ENCODE results near the gene PPP1R14D.

The PPP1R14D gene

GRCh38 chr15:40852529-40852928, 24.0 kb upstream of the PPP1R14D start:
- no peak for DNase-seq (ENCODE audit: low read depth)

- no peak for DNase-seq (ENCODE audit: low read depth)
These were observed 22.1 kb upstream of the PPP1R14D start for GRCh38 chr15:40850576-40851112.

- DNase-seq (ENCODE audit: low read depth) = peak; percentile 48
These were observed 18.9 kb upstream of the PPP1R14D start for GRCh38 chr15:40847223-40847961.

GRCh38 chr15:40846841-40847222, 18.3 kb upstream of the PPP1R14D start:
- DNase-seq (ENCODE audit: low read depth) = peak; percentile 16

GRCh38 chr15:40845511-40846284, 17.2 kb upstream of the PPP1R14D start:
- peak; percentile 17 for DNase-seq (ENCODE audit: low read depth)

- no peak for DNase-seq (ENCODE audit: low read depth)
These were observed 16.5 kb upstream of the PPP1R14D start for GRCh38 chr15:40845036-40845435.

GRCh38 chr15:40844696-40845030, 16.2 kb upstream of the PPP1R14D start:
- DNase-seq (ENCODE audit: low read depth) = peak; percentile 31

- DNase-seq (ENCODE audit: low read depth) = peak; percentile 16
These were observed 15.6 kb upstream of the PPP1R14D start, which contains the start of gene SPINT1 for GRCh38 chr15:40843885-40844695. SPINT1 (plus strand) TSS chr15:40844048; CDS start chr15:40844555, 507 bp downstream.

- DNase-seq (ENCODE audit: low read depth) = no peak
These were observed 14.9 kb upstream of the PPP1R14D start for GRCh38 chr15:40843261-40843884.

- no peak for DNase-seq (ENCODE audit: low read depth)
These were observed 13.2 kb upstream of the PPP1R14D start for GRCh38 chr15:40841741-40842140.

- DNase-seq (ENCODE audit: low read depth) = no peak
These were observed 10.2 kb upstream of the PPP1R14D start for GRCh38 chr15:40838756-40839155.

- DNase-seq (ENCODE audit: low read depth) = no peak
These were observed 7.5 kb upstream of the PPP1R14D start for GRCh38 chr15:40836020-40836419.

- no peak for DNase-seq (ENCODE audit: low read depth)
These were observed 4.4 kb upstream of the PPP1R14D start for GRCh38 chr15:40832903-40833302.

GRCh38 chr15:40831861-40832260, 3.4 kb upstream of the PPP1R14D start:
- DNase-seq (ENCODE audit: low read depth) = no peak

GRCh38 chr15:40830884-40831283, 2.4 kb upstream of the PPP1R14D start:
- no peak for DNase-seq (ENCODE audit: low read depth)

- no peak for DNase-seq (ENCODE audit: low read depth)
These were observed 607 bp upstream of the PPP1R14D start for GRCh38 chr15:40829115-40829514.

GRCh38 chr15:40826423-40827075, 2.0 kb downstream of the PPP1R14D start:
- no peak for DNase-seq (ENCODE audit: low read depth)

GRCh38 chr15:40825661-40826422, 2.7 kb downstream of the PPP1R14D start:
- DNase-seq (ENCODE audit: low read depth) = peak; percentile 27

GRCh38 chr15:40823572-40824343, 4.8 kb downstream of the PPP1R14D start:
- peak; percentile 43 for DNase-seq (ENCODE audit: low read depth)

GRCh38 chr15:40821195-40821594, 7.3 kb downstream of the PPP1R14D start:
- no peak for DNase-seq (ENCODE audit: low read depth)

Data from ELR (cell line).